ENCODE measurements around the gene GANC. TPM values are rescaled to one million over a fixed set of nuclear protein-coding genes. Genes with fewer than 3 reads are reported as not detected.

The GANC gene
- total RNA-seq, 1 donor, result 32.5 TPM

- TF ChIP-seq CTCF (IDR thresholded peaks at IDR 0.05; ENCODE audit: insufficient read depth, low read length), result no peak
Observed at GRCh38 chr15:42363487-42363886, 90.5 kb downstream of the GANC start.

GRCh38 chr15:42363942-42364341, 90.9 kb downstream of the GANC start:
- DNase-seq (ENCODE audit: low read depth), result no peak
- no peak for TF ChIP-seq CTCF (IDR thresholded peaks at IDR 0.05; ENCODE audit: insufficient read depth, low read length)
- H3K4me3 ChIP-seq (ENCODE audit: low read depth, low read length), result no peak overlapping the region

More at GRCh38 chr15:42363487-42363886, 90.5 kb downstream of the GANC start:
- H3K4me3 ChIP-seq (ENCODE audit: low read depth, low read length), result no peak overlapping the region
- DNase-seq (ENCODE audit: low read depth), result no peak

GRCh38 chr15:42364529-42364928, 91.5 kb downstream of the GANC start:
- no peak overlapping the region for H3K4me3 ChIP-seq (ENCODE audit: low read depth, low read length)
- no peak for TF ChIP-seq CTCF (IDR thresholded peaks at IDR 0.05; ENCODE audit: insufficient read depth, low read length)
- peak; percentile 16 for DNase-seq (ENCODE audit: low read depth)

GRCh38 chr15:42365921-42366550, 93.0 kb downstream of the GANC start:
- H3K4me3 ChIP-seq (ENCODE audit: low read depth, low read length), result no peak overlapping the region
- DNase-seq (ENCODE audit: low read depth), result no peak
- no peak for TF ChIP-seq CTCF (IDR thresholded peaks at IDR 0.05; ENCODE audit: insufficient read depth, low read length)

- TF ChIP-seq CTCF (IDR thresholded peaks at IDR 0.05; ENCODE audit: insufficient read depth, low read length), result no peak
- H3K4me3 ChIP-seq (ENCODE audit: low read depth, low read length), result no peak overlapping the region
- peak; percentile 43 for DNase-seq (ENCODE audit: low read depth)
Observed at GRCh38 chr15:42367041-42367440, 94.0 kb downstream of the GANC start.

- peak; percentile 15 for DNase-seq (ENCODE audit: low read depth)
- no peak for TF ChIP-seq CTCF (IDR thresholded peaks at IDR 0.05; ENCODE audit: insufficient read depth, low read length)
Observed at GRCh38 chr15:42368096-42368495, 95.1 kb downstream of the GANC start.

GRCh38 chr15:42371096-42371495, 98.1 kb downstream of the GANC start:
- no peak overlapping the region for H3K4me3 ChIP-seq (ENCODE audit: low read depth, low read length)
- peak; percentile 29 for DNase-seq (ENCODE audit: low read depth)
- TF ChIP-seq CTCF (IDR thresholded peaks at IDR 0.05; ENCODE audit: insufficient read depth, low read length), result no peak

More at GRCh38 chr15:42368096-42368495, 95.1 kb downstream of the GANC start:
- no peak overlapping the region for H3K4me3 ChIP-seq (ENCODE audit: low read depth, low read length)

Data from fibroblast of the aortic adventitia (primary cell).